ENCODE data around the gene PCDHGA6. TPM values are rescaled to one million over a fixed set of nuclear protein-coding genes. Genes with fewer than 3 reads are reported as not detected.

PCDHGA6 gene
- total and polyA plus RNA-seq, 9 of the 15 experiments (the other 6 are each of a cell fraction or from before 2014, with no cell fraction given), result 0.01 to 0.18 (median 0.09) TPM; not detected in 1

- H3K36me3 ChIP-seq (ENCODE audit: control insufficient read depth, insufficient read depth, low read length), result no peaks in the 10 kb centered on the region
- CTCF ChIA-PET (ENCODE audit: low intra/inter-chr PET ratio), result no interaction called here
- peaks cover 0 to 11% of the 10 kb centered on the region in 2 experiments; a peak in 3 of 5 replicates for H3K4me1 ChIP-seq (replicated peaks in 1 of 2; ENCODE audit: control insufficient read depth in 2 of 2, insufficient read depth in 2 of 2, low read length in 2 of 2)
- in situ Hi-C loops (cut with MboI), result no loop called here
- H3K4me2 ChIP-seq (ENCODE audit: insufficient read depth, low read length), result no peak overlapping the region
- no peak for FAIRE-seq
- no peak overlapping the region for H3K4me3 ChIP-seq
- no peaks in the 10 kb centered on the region for H3K9me1 ChIP-seq (ENCODE audit: control insufficient read depth, insufficient read depth, low read length)
- BruUV-seq (replicated peaks), result no TSS peak
- WGBS (ENCODE audit: insufficient coverage, low coverage, missing lambda C conversion rate), result 4% methylated on average over 15 of the region's 15 CpGs
- intact Hi-C loops (cut with micrococcal nuclease), result no loop called here
- ATAC-seq, result no peak
- no peak overlapping the region for H3K9ac ChIP-seq (ENCODE audit: insufficient read depth in 1 of 2, low read depth in 2 of 2, low read length in 2 of 2)
- H2AFZ ChIP-seq (ENCODE audit: low read depth, low read length), result no peak overlapping the region
- peaks cover 2% of the 10 kb centered on the region; the same call in 1 of the 2 replicates for H3K9me3 ChIP-seq (replicated peaks; ENCODE audit: control insufficient read depth, insufficient read depth, low read depth, low read length)
- no peak overlapping the region for H3K27ac ChIP-seq (ENCODE audit: extremely low read depth, low read depth, low read length)
- POLR2A ChIA-PET, result interaction anchor here (1.1 kb wide), 1 partner anchor 8 kb away, joined by 3 read pairs; no protein-coding TSS in a partner anchor
- DNase-seq (ENCODE audit: extremely low read depth in 1 of 4, low spot score in 3 of 4), result no peak
- peaks cover 0 to 33% of the 10 kb centered on the region in 2 experiments; a peak in 4 of 5 replicates for H3K27me3 ChIP-seq (ENCODE audit: control insufficient read depth in 2 of 2, insufficient read depth in 2 of 2, low read length in 2 of 2)
- TF ChIP-seq SIX5 (IDR thresholded peaks at IDR 0.05; ENCODE audit: borderline replicate concordance in 1 of 2, insufficient read depth in 1 of 2, low read depth in 1 of 2, low read length in 2 of 2) (no peak), KAT7 (CRISPR knock-in tag; IDR thresholded peaks at IDR 0.05; ENCODE audit: borderline replicate concordance) (no peak), AFF4 (CRISPR knock-in tag; IDR thresholded peaks at IDR 0.05) (no peak), FOS (IDR thresholded peaks at IDR 0.05; ENCODE audit: extremely low read depth, insufficient read length) (no peak), GATA2 (CRISPR knock-in tag; IDR thresholded peaks at IDR 0.05) (no peak)
- H3K79me2 ChIP-seq (ENCODE audit: control insufficient read depth, insufficient read depth, low read length), result no peaks in the 10 kb centered on the region
- H4K20me1 ChIP-seq (replicated peaks; ENCODE audit: control insufficient read depth, insufficient read depth, low read length), result no peaks in the 10 kb centered on the region
These were observed 24.9 kb downstream of the PCDHGA6 start for GRCh38 chr5:141398608-141399007.
